HG02840 (cell line): ENCODE measurements around the gene R3HDML.
"Not testable (repeated sequence)": the region's sequence is repeated elsewhere in the genome, so short reads cannot be mapped to it uniquely, and the experiment has no call there.

Source experiments
- ATAC-seq: cut with Tn5 transposase; IDR thresholded peaks from one replicate; pipeline ENCODE4 v1.9.1; 2021; ENCODE audit warnings: mild to moderate bottlenecking, moderate library complexity, moderate number of reproducible peaks; ENCODE audit not compliant: unreplicated experiment, low FRiP score

The R3HDML gene

GRCh38 chr20:44326391-44327159 lies 10.3 kb upstream of the R3HDML start:
- no peak for ATAC-seq

- ATAC-seq = not testable (repeated sequence)
Observed at GRCh38 chr20:44327748-44328147, 9.1 kb upstream of the R3HDML start.

GRCh38 chr20:44328428-44328827 lies 8.4 kb upstream of the R3HDML start:
- no peak for ATAC-seq

GRCh38 chr20:44331201-44331600 lies 5.6 kb upstream of the R3HDML start:
- ATAC-seq = no peak

- ATAC-seq = no peak
Observed at GRCh38 chr20:44334306-44334705, 2.5 kb upstream of the R3HDML start.

GRCh38 chr20:44334709-44335108 lies 2.1 kb upstream of the R3HDML start:
- no peak for ATAC-seq

GRCh38 chr20:44335675-44336074 lies 1.2 kb upstream of the R3HDML start:
- no peak for ATAC-seq

- no peak for ATAC-seq
Observed at GRCh38 chr20:44336086-44336485, 757 bp upstream of the R3HDML start.

GRCh38 chr20:44342248-44342647 lies 5.4 kb downstream of the R3HDML start:
- ATAC-seq = no peak

- no peak for ATAC-seq
Observed at GRCh38 chr20:44343162-44343675, 6.4 kb downstream of the R3HDML start.

GRCh38 chr20:44344723-44345122 lies 7.9 kb downstream of the R3HDML start:
- ATAC-seq = no peak

GRCh38 chr20:44345147-44345546 lies 8.3 kb downstream of the R3HDML start:
- no peak for ATAC-seq

GRCh38 chr20:44345941-44346340 lies 9.1 kb downstream of the R3HDML start:
- not testable (repeated sequence) for ATAC-seq

GRCh38 chr20:44348168-44348659 lies 11.4 kb downstream of the R3HDML start:
- ATAC-seq = no peak

GRCh38 chr20:44349349-44349748 lies 12.5 kb downstream of the R3HDML start:
- ATAC-seq = no peak

GRCh38 chr20:44350567-44350966 lies 13.7 kb downstream of the R3HDML start:
- no peak for ATAC-seq

GRCh38 chr20:44354979-44355497 lies 18.2 kb downstream of the R3HDML start:
- no peak for ATAC-seq

GRCh38 chr20:44355498-44356352 lies 18.9 kb downstream of the R3HDML start, which contains the start of gene HNF4A:
Gene HNF4A (plus strand): TSS chr20:44355699. CDS start chr20:44355805, 106 bp downstream.
- no peak for ATAC-seq

- no peak for ATAC-seq
Observed at GRCh38 chr20:44356353-44356723, 19.5 kb downstream of the R3HDML start.

- no peak for ATAC-seq
Observed at GRCh38 chr20:44357020-44357419, 20.2 kb downstream of the R3HDML start.

- ATAC-seq = no peak
Observed at GRCh38 chr20:44357555-44358125, 20.8 kb downstream of the R3HDML start.
